Activated CD4-positive, CD25-positive, alpha-beta regulatory T cell treated with anti-CD3 and anti-CD28 coated beads, Interleukin-2, amount 50 U/mL, for 16 hours (primary cell): ENCODE measurements around the gene ERGIC1.

ENCODE experiments used
- DNase-seq: peaks from one replicate; pipeline ENCODE4 v3.0.0-alpha.2; 2020; ENCODE audit warnings: low read depth, low spot score

Gene ERGIC1

GRCh38 chr5:172901788-172902496 lies 67.9 kb downstream of the ERGIC1 start:
- DNase-seq = no peak

- no peak for DNase-seq
These were observed 68.7 kb downstream of the ERGIC1 start for GRCh38 chr5:172902497-172903472.

- no peak for DNase-seq
These were observed 69.7 kb downstream of the ERGIC1 start for GRCh38 chr5:172903790-172904189.

- DNase-seq = no peak
These were observed 70.2 kb downstream of the ERGIC1 start for GRCh38 chr5:172904312-172904642.

GRCh38 chr5:172904643-172905345 lies 70.7 kb downstream of the ERGIC1 start:
- DNase-seq = no peak

- DNase-seq = no peak
These were observed 71.5 kb downstream of the ERGIC1 start for GRCh38 chr5:172905346-172906140.

GRCh38 chr5:172906436-172906835 lies 72.4 kb downstream of the ERGIC1 start:
- no peak for DNase-seq

GRCh38 chr5:172906888-172907287 lies 72.8 kb downstream of the ERGIC1 start:
- DNase-seq = no peak

GRCh38 chr5:172907657-172908056 lies 73.6 kb downstream of the ERGIC1 start:
- DNase-seq = no peak

GRCh38 chr5:172908662-172909061 lies 74.6 kb downstream of the ERGIC1 start:
- DNase-seq = no peak

- DNase-seq = no peak
These were observed 76.0 kb downstream of the ERGIC1 start for GRCh38 chr5:172909931-172910502.

- no peak for DNase-seq
These were observed 77.0 kb downstream of the ERGIC1 start for GRCh38 chr5:172910828-172911627.

- no peak for DNase-seq
These were observed 77.5 kb downstream of the ERGIC1 start for GRCh38 chr5:172911628-172911880.

GRCh38 chr5:172911976-172912375 lies 77.9 kb downstream of the ERGIC1 start:
- no peak for DNase-seq

GRCh38 chr5:172913117-172913850 lies 79.2 kb downstream of the ERGIC1 start:
- no peak for DNase-seq

- DNase-seq = no peak
These were observed 81.5 kb downstream of the ERGIC1 start for GRCh38 chr5:172915514-172915913.

- DNase-seq = no peak
These were observed 84.6 kb downstream of the ERGIC1 start for GRCh38 chr5:172918421-172919371.
